ENCODE measurements around the gene PKIB.
"Not testable (repeated sequence)": the region's sequence is repeated elsewhere in the genome, so short reads cannot be mapped to it uniquely, and the experiment has no call there.

The PKIB gene

GRCh38 chr6:122620428-122620827 lies 10.2 kb downstream of the PKIB start:
- in situ Hi-C loops (cut with HindIII; ENCODE audit: low sequenced_read_pairs) = no loop called here

GRCh38 chr6:122620902-122621301 lies 10.7 kb downstream of the PKIB start:
- in situ Hi-C loops (cut with HindIII; ENCODE audit: low sequenced_read_pairs) = no loop called here

GRCh38 chr6:122621638-122622037 lies 11.4 kb downstream of the PKIB start:
- in situ Hi-C loops (cut with HindIII; ENCODE audit: low sequenced_read_pairs) = no loop called here

- in situ Hi-C loops (cut with HindIII; ENCODE audit: low sequenced_read_pairs) = no loop called here
Observed at GRCh38 chr6:122622479-122622878, 12.3 kb downstream of the PKIB start.

- in situ Hi-C loops (cut with HindIII; ENCODE audit: low sequenced_read_pairs) = no loop called here
Observed at GRCh38 chr6:122623279-122623678, 13.1 kb downstream of the PKIB start.

- in situ Hi-C loops (cut with HindIII; ENCODE audit: low sequenced_read_pairs) = no loop called here
Observed at GRCh38 chr6:122624853-122625252, 14.6 kb downstream of the PKIB start.

GRCh38 chr6:122628714-122629113 lies 18.5 kb downstream of the PKIB start:
- in situ Hi-C loops (cut with HindIII; ENCODE audit: low sequenced_read_pairs) = no loop called here

GRCh38 chr6:122631571-122632249 lies 21.5 kb downstream of the PKIB start:
- in situ Hi-C loops (cut with HindIII; ENCODE audit: low sequenced_read_pairs) = no loop called here

GRCh38 chr6:122640366-122640765 lies 30.2 kb downstream of the PKIB start:
- in situ Hi-C loops (cut with HindIII; ENCODE audit: low sequenced_read_pairs) = no loop called here

GRCh38 chr6:122641819-122642218 lies 31.6 kb downstream of the PKIB start:
- in situ Hi-C loops (cut with HindIII; ENCODE audit: low sequenced_read_pairs) = no loop called here

GRCh38 chr6:122642604-122643003 lies 32.4 kb downstream of the PKIB start:
- in situ Hi-C loops (cut with HindIII; ENCODE audit: low sequenced_read_pairs) = not testable (repeated sequence)

- in situ Hi-C loops (cut with HindIII; ENCODE audit: low sequenced_read_pairs) = no loop called here
Observed at GRCh38 chr6:122645256-122645655, 35.1 kb downstream of the PKIB start.

- in situ Hi-C loops (cut with HindIII; ENCODE audit: low sequenced_read_pairs) = no loop called here
Observed at GRCh38 chr6:122647765-122648164, 37.6 kb downstream of the PKIB start.

- in situ Hi-C loops (cut with HindIII; ENCODE audit: low sequenced_read_pairs) = no loop called here
Observed at GRCh38 chr6:122648726-122649125, 38.5 kb downstream of the PKIB start.

- in situ Hi-C loops (cut with HindIII; ENCODE audit: low sequenced_read_pairs) = no loop called here
Observed at GRCh38 chr6:122649701-122650100, 39.5 kb downstream of the PKIB start.

- in situ Hi-C loops (cut with HindIII; ENCODE audit: low sequenced_read_pairs) = no loop called here
Observed at GRCh38 chr6:122650403-122650802, 40.2 kb downstream of the PKIB start.

GRCh38 chr6:122651031-122651430 lies 40.8 kb downstream of the PKIB start:
- in situ Hi-C loops (cut with HindIII; ENCODE audit: low sequenced_read_pairs) = no loop called here

- in situ Hi-C loops (cut with HindIII; ENCODE audit: low sequenced_read_pairs) = no loop called here
Observed at GRCh38 chr6:122651604-122652003, 41.4 kb downstream of the PKIB start.

GRCh38 chr6:122652431-122652830 lies 42.2 kb downstream of the PKIB start:
- in situ Hi-C loops (cut with HindIII; ENCODE audit: low sequenced_read_pairs) = no loop called here

- in situ Hi-C loops (cut with HindIII; ENCODE audit: low sequenced_read_pairs) = no loop called here
Observed at GRCh38 chr6:122653094-122653493, 42.9 kb downstream of the PKIB start.

GRCh38 chr6:122654012-122654411 lies 43.8 kb downstream of the PKIB start:
- in situ Hi-C loops (cut with HindIII; ENCODE audit: low sequenced_read_pairs) = no loop called here

GRCh38 chr6:122657601-122658000 lies 47.4 kb downstream of the PKIB start:
- in situ Hi-C loops (cut with HindIII; ENCODE audit: low sequenced_read_pairs) = no loop called here

GRCh38 chr6:122660296-122660695 lies 50.1 kb downstream of the PKIB start:
- in situ Hi-C loops (cut with HindIII; ENCODE audit: low sequenced_read_pairs) = no loop called here
